HG03565 (cell line): ENCODE measurements around the gene DPYSL3.

Experiments
- ATAC-seq: cut with Tn5 transposase; IDR thresholded peaks from one replicate; pipeline ENCODE4 v1.9.1; 2021; ENCODE audit warnings: mild to moderate bottlenecking, moderate library complexity; ENCODE audit not compliant: unreplicated experiment

Gene DPYSL3

DNA sequence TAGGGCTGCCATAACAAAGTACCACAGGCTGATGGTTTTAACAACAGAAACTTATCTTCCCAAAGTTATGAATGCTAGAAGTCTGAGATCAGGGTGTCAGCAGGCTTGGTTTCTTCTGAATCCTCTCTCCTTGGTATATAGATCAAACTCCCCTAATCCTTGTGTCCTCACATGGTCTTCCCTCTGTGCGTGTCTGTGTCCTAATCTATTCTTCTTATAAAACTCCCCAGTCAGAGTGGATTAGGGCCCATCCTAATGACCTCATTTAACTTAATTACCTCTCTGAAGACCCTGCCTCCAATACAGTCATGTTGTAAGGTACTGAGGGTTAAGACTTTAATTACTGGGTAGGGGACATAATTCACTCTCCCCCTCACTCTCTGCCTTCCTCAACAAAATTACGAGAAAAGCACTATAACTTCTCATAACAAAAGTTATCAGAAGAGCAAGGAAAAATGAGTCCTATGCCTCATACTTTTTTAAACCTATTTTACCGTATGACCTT lies 68.6 kb downstream of the DPYSL3 start:
- no peak for ATAC-seq

DNA sequence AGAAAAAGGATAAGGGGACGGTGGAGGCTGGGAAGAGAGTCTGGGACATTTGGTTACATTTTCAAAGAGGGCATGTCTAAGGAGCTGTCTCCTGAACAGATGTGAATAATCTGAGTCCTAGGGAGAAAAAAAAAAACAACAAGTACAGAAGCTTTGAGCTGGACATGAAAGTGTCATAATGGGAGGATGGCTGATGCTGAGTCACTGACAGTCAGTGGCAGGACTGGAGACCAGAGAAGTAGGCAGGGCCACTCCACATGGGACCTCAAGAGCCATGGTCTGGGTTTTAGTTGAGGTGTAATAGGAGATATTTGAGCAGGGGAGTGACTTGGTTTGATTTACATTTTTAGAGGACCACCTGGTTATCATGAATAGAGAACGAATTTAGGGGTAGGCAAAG lies 70.6 kb downstream of the DPYSL3 start:
- ATAC-seq = no peak

DNA sequence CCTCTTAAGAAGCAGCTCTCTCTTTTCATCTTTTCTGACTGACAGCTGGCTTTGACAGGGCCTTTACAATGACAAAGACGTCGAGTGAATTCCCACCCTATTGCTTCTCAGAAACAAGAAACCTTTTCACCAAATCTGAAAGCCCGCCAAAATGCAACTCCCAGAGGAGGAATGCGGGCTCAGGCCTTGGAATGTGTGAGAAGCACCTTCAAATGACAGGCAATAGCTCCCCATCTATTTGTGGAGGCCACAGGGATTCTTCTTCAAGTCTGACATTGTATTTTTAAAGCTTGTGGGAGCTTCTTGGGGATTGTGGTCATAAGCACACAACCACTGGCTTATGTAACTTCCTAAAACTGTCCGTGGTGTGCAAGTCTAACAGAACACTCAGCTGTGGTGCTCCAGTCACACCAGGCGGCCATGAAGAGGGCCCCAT lies 72.7 kb downstream of the DPYSL3 start:
- ATAC-seq = no peak

DNA sequence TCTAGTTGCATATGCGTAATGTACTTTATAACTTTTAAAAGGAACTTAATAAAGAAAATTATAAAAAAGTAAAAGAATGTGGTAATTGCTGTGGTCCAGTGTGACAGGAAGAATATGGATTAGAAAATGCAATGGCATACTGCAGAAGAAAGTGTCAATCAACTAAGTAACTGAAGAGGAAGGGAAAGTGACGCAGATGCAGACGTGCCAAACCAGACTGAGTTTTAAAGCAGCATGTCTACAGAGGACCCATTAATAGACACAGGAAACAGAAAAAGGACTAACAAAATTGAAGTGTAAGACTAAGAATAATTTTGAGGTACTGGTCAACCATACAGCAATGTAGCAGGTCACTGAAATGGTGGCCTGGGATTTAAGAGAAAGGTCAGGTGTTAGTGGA lies 73.3 kb downstream of the DPYSL3 start:
- ATAC-seq = no peak

DNA sequence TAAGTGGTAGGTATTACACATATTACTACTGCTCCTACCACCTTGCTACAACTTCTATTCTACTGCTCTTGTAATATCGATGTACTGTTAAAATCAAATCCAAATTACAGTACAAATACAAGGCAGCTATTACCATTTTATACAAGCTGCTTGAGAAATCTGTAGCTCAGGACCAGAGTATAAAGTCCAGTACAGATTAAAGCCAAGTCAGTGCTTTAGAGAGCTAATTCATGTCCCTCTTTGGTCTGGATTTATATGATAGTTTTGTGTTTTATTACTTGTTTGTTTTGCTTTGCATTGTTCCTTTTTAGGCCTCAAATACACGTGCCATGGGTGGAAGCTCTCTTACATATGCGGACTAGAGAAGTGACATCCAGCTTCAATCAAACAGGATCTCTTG lies 75.8 kb downstream of the DPYSL3 start:
- ATAC-seq = no peak

DNA sequence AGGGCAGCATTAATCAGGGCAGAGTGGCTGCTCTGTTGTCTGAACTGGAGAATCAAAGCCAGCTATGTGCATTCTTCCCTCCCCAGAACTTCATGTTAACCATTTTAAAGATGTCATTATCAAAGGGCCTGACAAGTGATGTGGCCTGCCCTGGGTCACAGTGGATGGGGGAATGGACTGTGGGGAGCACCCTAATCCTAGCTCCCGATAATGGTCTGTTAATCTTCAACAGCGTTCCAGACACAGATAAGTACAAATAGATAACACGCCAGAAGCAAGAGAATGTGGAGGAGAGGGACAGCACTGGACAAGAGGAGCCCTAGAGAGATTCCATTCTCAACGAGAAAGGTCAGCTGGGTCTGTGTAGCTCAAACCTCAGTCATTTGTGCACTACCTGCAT lies 77.5 kb downstream of the DPYSL3 start:
- ATAC-seq = no peak

DNA sequence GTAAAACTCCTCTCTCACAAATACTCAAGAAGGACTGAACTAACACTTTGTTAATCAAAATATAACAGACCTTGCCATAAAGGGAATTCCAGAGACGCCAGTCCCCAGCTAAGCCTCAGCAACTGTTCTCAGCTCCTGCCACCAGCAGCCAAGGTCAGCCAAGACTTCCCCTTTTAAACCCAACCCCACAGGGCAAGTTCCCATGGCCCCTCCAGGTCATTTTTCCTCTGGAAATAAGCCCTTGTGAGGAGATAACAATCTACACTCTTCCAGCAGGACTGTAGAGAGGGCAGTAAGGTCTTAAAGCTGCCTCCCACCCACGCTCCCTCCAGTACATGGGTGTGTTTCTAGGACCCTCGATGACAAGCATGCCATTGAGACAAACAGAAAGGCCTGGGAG lies 78.3 kb downstream of the DPYSL3 start:
- no peak for ATAC-seq

DNA sequence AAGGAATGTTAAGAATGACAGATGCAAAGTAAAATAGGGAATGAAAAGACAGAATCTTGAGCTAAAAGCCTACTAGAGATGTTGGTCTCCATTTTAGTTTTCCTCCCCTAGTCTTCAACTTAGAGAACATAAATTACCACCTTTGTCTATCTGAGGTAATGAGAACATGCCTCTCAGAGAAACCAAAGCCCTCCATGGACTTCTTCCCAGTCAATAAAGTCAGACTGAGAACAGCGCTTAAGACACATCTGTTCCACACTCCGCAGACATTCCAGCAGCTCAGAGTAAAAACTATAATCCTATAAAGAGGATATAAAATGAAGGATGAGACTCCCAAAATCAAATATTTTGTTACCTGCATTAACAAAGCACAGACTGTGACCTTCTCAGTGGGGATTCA lies 79.2 kb downstream of the DPYSL3 start:
- ATAC-seq = no peak

DNA sequence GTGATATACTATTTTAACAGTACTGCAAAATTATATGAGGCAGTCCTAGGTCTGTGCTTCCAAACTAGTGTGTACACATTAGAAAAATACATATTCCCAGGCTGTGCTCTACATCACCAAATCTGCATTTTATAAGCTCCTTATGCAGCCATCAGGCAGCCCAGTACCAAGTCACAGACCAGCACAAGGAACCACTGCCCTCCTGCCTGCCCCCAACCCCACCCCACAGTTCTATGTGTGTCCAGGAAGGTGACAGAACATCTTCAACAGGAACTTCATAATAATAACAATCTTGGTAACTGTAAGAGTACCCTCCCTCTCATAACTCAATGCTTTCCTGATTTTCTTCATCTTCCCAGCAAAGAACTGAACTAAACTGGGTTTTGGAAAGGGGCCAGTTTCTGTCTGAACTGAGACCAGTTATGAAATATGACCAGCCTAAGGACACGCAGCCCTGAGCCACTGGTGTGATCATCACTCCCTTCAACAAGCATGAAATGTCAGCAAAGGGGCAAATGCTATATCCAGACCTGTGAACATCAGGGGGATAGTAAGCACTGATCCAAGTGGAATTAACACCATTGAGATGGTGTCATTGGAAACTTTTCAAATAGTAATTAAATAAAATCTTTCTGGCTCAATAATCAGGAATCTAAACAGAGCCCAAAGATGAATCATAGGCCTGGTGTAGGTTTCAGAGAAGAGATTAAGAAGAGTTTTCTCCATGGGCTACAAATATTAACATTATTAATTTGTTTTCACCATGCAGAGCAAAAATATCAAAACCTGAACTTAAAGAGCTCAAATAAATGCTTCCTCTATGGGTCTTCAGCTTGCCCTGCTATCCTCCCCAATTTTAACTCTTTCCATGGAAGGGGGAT lies 82.1 kb downstream of the DPYSL3 start:
- no peak for ATAC-seq

DNA sequence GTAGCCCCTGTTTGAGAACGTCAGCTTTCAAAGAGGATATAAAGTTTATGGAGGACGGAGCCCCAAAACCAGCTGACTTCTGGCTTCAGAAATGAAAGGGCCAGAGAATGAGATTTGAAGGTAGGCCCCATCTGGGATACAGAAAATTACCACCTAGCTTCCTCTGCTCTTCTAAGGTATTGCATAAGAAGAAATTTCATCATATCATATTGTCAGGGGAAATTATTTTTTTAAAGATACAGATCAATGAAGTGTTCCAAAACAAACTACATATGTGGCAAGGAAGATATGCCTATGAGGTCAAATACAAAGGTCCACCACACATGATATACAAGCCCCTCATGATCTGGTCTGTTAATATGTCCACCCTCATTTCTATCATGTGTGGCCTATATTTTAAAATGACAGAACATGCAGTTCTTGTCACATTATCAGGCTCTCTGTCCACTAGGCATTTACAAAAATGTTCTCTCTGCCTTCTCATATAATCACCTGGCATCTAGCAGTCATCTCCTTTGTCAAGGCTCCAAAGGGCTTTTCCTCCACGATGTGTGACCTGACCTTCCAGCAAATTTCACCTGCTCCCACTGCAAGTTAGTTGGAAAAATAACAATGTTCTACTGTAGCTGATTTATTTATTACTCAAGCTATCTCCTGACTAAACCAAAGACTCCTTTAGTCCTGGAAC lies 83.1 kb downstream of the DPYSL3 start:
- no peak for ATAC-seq

DNA sequence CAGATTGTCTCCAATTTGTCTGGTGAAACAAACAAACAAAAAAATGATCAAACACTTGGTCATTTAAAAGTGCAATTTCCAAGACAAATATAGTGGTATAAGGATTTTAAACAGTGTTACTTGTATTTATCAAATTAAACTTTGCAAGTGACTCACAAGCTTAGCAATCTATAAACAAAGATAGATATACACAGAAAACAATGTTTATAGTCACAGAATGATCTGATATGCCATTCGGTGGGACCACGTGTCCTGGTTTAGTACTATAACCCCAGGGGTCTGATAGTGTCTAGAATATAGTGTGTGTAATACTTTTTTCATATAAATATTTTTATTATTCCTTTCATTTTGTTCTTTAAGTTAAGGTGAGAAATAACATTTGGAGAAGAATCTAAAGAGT lies 91.3 kb downstream of the DPYSL3 start:
- ATAC-seq = no peak

DNA sequence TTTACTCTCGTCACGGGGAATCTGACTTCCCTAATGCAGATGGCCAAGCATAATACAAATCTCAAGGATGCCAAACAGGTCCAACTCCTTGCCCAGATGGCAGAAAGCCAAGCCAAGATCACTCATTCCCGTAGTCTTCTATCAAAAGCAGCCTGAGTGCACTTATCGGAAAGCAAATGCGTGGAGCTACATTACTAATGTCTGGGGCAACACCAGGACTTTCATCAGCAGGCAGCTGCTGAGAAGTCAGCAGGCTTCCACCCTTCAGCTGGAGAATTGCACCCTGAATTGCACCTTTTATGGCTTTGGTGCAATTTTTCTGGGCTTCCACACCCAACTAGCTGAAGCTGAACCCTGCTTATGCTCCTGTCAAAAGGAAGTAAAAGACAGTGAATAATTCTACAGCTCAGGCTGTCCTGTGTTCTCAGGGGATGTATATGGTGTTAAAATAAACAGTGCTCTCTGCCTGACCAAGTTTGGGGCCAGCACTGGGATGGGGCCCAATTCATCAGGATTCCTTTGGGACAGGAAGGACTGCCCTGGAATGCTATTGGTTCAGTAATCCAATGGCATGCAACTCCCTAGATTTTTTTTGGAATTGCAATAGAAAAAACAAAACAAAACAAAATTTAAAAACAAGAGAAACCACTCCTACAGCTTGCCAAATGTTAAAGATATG lies 92.6 kb downstream of the DPYSL3 start:
- no peak for ATAC-seq

DNA sequence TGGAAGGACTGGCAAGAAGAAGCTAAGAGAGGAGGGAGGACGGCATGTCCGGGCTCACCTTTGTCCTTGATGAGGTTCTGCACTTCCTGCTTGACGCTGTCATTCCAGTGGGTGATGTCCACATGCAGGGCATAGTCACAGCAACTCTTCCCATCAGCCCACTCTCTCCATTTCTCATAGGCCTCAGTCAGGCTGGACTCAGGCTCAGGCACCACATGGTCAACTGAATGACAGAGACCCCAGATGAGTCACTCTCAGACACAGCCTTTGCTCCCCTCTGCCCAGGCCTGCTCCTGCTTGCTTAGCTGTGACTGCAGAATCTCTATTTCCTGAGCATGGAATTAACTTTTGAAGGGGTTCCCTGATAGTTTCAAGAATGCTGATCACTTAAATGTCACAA lies 94.2 kb downstream of the DPYSL3 start:
- no peak for ATAC-seq

DNA sequence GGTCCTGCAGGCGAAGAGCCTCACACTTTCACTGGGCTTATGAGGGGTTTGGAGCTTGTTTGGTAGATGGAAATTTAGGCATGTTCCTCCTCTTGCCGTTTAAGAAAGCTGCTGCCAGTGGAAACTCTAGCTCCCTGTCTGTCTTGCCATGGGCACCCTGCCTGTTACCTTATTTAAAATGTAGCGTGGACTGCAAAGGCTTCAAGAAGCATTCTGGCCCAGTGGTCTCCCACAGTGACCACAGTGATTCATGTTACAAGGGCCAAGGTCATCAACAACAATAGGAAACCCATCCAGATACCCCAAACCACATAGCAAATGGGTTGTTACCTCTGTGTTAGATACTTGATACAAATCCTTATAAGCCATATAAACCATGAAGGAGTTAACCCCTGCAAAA lies 96.6 kb downstream of the DPYSL3 start:
- no peak for ATAC-seq

DNA sequence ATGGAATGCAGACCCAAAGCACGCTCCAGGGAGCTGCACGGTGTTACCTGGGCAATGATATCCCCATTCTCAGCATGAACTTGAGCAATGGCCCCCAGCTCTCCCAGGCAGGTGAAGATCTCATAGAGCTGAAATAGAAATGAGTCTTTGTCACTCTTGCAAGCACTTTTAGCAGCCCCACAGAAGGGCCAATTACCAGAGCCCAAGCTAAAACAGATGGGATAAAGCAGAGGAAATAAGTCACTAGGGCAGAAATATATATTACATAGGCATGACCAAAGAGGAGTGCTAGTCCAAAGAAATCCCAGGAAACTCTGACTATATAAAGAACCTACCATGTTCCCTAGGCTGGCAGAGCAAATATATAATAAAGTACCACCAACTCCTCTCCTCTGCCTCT lies 97.3 kb downstream of the DPYSL3 start:
- no peak for ATAC-seq

DNA sequence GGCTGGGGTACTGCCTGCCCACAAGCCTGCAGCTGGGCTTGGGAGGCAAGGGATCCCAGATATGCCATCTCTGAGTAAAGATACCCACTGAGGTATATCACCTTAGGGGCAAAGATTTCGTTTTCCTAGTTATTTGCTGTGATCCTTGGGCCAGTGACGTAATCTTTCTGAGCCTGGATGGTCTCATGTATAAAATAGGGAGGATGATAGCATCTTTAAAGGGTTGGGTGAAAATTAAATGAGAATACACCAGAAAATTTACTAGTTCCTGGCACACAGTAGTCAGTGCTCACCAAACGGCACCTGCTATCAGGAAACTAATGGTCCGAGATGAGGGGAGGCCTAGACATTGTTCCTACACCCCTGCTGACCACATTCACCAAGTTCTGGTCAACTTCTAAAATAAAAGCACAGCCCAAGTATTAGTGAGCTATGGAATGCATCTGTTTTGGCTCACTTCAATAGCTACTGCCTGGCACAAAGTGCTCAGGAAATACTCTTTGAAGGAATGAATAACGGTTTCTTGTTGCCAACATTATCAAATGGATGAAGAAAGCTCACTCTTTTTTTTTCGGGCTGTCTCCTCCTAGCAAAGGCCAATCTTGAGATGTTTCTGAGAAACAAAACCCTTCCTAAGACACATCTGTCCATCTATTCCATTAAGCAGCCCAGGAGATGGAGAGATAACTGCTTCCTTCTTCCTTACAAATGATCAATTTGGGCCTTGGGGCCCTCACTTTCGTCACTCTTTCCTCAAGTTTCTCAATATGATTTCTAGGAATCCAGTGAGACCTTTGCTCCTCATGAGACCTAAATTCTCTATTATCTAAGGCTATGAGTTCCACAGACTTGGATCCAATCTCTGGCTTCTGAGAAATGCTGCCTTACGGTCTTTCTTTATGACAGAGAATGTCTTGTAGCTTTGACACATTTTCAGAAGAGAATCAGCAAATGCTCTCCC lies 98.2 kb downstream of the DPYSL3 start:
- ATAC-seq = no peak

DNA sequence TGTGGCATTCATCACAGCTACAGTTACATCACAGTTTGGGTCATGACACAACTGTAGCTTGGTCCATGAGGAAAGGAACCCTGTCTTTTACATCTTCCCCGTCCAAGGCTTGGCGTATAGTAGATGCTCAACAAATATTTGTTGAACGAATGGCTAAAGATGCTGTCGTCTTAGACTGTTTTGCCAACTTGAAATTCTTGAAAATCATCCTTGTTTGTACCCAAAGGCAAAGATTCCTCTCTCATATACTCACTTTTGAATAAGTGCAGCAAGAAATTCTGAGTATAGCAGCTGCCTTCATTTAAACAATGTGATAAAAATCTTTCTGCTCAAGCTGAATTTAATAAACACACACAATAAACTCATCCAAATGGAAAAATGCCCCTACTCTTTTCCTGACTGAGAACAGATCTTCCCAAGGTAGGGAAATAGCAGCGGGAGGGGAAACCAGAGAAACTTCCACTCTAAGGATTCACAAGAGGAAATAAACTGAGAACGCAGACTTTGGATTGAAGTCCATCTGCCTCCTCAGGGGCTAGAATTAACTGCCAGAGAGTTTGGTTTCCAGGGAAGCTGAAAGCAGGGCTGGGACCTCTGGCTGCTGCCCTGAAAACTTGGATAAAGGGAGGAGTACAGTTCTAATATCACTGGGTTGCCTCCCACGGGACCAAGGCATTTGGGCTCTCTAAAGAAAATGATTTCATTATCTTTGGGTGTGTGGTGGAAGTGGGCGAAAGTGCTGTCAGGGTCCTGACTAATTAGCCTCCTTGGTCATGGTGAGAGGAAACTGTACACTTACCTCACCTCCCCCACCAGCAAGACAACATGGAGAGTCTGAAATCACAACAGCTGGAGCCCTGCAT lies 99.1 kb downstream of the DPYSL3 start:
- ATAC-seq = no peak

DNA sequence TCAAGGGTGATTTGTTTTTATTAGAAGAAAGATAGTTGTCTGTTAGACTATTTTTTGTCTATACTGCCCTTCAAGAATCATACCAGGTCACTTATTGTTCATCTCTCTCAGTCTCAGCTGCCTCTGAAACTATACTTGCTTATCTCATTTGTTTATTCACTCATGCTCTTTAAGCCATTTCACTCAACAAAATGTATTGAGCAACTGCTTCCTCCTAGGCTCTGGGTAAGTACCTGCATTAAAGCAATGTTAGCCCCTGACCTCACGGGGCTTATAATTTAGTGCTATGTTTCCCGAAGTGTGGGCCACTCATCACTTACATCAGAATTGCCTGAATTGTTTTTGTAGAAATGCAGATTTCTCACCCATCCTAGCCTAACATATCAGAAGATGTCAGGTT lies 100.9 kb downstream of the DPYSL3 start:
- ATAC-seq = no peak

DNA sequence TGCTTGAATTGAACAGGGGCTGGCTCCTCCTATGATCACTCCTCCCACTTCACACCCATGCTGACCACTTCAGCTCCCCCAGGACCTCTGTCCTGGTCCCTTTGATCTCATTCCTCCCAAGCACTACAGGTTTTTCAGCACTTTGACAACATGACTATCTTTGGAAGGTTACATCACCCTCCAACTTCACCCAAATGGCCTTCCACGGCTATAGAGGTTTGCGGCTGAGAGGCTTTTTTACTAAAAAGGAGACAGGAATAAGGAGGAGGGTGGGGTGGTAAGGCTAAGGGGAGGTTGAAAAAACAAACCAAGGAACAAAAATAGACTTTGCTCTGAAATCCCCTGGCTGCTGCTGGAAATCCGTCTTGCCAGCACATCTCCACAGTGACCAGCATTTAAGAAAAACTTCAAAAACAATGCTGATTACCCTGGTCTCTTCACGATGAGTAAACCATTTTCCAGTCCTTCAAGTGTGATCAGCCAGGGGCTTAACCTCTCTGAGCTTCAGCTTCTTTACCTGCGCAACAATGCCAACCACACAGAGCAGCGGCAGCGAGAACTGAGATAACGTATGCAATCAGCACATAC lies 102.7 kb downstream of the DPYSL3 start:
- no peak for ATAC-seq
